ENCODE data around the gene TUT7. TPM values are rescaled to one million over a fixed set of nuclear protein-coding genes. Genes with fewer than 3 reads are reported as not detected.

The TUT7 gene
- polyA plus RNA-seq, 6 donors from 2014 or later, result 16.0 to 33.0 (median 20.4) TPM

DNA sequence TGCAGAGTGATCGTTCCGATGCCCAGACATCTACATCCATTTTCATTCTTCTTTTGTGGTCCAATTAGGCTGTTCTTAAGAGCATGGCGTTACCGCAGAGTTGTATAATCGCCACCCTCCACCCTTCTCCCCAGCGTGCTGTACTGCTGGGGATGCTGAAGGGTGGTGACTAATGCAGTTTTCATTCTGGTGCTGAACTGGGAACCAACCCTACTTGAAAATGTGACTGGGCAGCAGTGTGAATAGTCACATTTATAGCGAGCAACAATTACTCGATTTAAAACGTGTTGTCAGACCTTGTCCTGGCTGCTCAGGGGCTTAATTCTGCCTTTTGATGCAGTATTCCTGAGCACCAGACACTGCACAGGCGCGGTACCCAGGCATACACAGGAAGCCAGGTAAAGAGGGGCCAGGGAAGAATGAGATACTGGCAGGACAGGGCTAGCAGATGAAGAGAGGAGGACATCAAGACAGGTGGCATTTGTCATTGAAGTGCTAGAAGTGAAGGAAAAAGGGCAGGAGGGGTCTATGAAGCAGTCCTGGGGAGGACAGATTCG is 71.2 kb downstream of the TUT7 start:
- peak overlapping the region; percentile 95 to 98 (median 97) for H3K27ac Mint-ChIP-seq
- ATAC-seq (ENCODE audit: low read depth in 2 of 2) (no peak), DNase-seq (no peak)
- H3K4me3 Mint-ChIP-seq, result peak overlapping the region; percentile 89 to 96 (median 94)
- H3K4me1 Mint-ChIP-seq, result peaks cover 22 to 33% (median 32%) of the 10 kb centered on the region in 3 donors
- no peaks in the 10 kb centered on the region for H3K27me3 Mint-ChIP-seq
- H3K9me3 Mint-ChIP-seq, result no peaks in the 10 kb centered on the region
- no peaks in the 10 kb centered on the region for H3K36me3 Mint-ChIP-seq

- peak within 1 kb of the TSS; percentile 95 to 98 (median 97) for H3K27ac Mint-ChIP-seq
- H3K36me3 Mint-ChIP-seq, result no peaks in the 10 kb centered on the region
- H3K4me1 Mint-ChIP-seq, result peaks cover 22 to 33% (median 32%) of the 10 kb centered on the region in 3 donors
- no peaks in the 10 kb centered on the region for H3K27me3 Mint-ChIP-seq
- peak within 1 kb of the TSS; percentile 89 to 96 (median 94) for H3K4me3 Mint-ChIP-seq
- ATAC-seq (ENCODE audit: low read depth in 2 of 2) (peak; percentile 80 to 81), DNase-seq (peak; percentile 99)
- no peaks in the 10 kb centered on the region for H3K9me3 Mint-ChIP-seq
Observed at GRCh38 chr9:86282077-86282978, 71.9 kb downstream of the TUT7 start, which contains the start of gene ISCA1. ISCA1 (minus strand) TSS chr9:86282538; CDS start chr9:86282458, 80 bp downstream.

GRCh38 chr9:86281593-86282076 is 72.6 kb downstream of the TUT7 start:
- Mint-ChIP-seq H3K36me3 (no peaks in the 10 kb centered on the region), H3K9me3 (no peaks in the 10 kb centered on the region), H3K27me3 (no peaks in the 10 kb centered on the region), H3K27ac (peak overlapping the region; percentile 26 to 98 (median 96)), H3K4me3 (peak overlapping the region; percentile 89 to 96 (median 94)), H3K4me1 (peaks cover 22 to 37% (median 32%) of the 10 kb centered on the region in 3 donors)
- ATAC-seq (ENCODE audit: low read depth in 2 of 2) (no peak), DNase-seq (no peak)

- no peaks in the 10 kb centered on the region for H3K27me3 Mint-ChIP-seq
- DNase-seq (no peak), ATAC-seq (ENCODE audit: low read depth in 2 of 2) (no peak)
- no peaks in the 10 kb centered on the region for H3K36me3 Mint-ChIP-seq
- H3K4me1 Mint-ChIP-seq, result peaks cover 22 to 37% (median 32%) of the 10 kb centered on the region in 3 donors
- peak overlapping the region in 6 of 8 donors; percentile 23 to 96 (median 86) for H3K4me3 Mint-ChIP-seq
- no peaks in the 10 kb centered on the region for H3K9me3 Mint-ChIP-seq
- H3K27ac Mint-ChIP-seq, result peak overlapping the region in 3 of 6 donors; percentile 67 to 95 (median 70)
Observed at GRCh38 chr9:86280580-86280979, 73.6 kb downstream of the TUT7 start.

- Mint-ChIP-seq H3K4me3 (peak overlapping the region in 6 of 8 donors; percentile 34 to 96 (median 76)), H3K9me3 (no peaks in the 10 kb centered on the region), H3K36me3 (no peaks in the 10 kb centered on the region), H3K4me1 (peaks cover 22 to 38% (median 32%) of the 10 kb centered on the region in 3 donors), H3K27me3 (no peaks in the 10 kb centered on the region), H3K27ac (peak overlapping the region in 5 of 6 donors; percentile 27 to 89 (median 44))
- ATAC-seq (ENCODE audit: low read depth in 2 of 2), result no peak
- no peak for DNase-seq
Observed at GRCh38 chr9:86279839-86280238, 74.4 kb downstream of the TUT7 start.

- no peak overlapping the region for H3K4me3 Mint-ChIP-seq
- no peak for ATAC-seq (ENCODE audit: low read depth in 2 of 2)
- peak overlapping the region in 2 of 6 donors; percentile 7 to 18 for H3K27ac Mint-ChIP-seq
- DNase-seq, result no peak
- peaks cover 14 to 16% of the 10 kb centered on the region in 2 donors for H3K36me3 Mint-ChIP-seq
- peaks cover 20 to 24% (median 20%) of the 10 kb centered on the region in 3 donors for H3K4me1 Mint-ChIP-seq
- no peaks in the 10 kb centered on the region for H3K9me3 Mint-ChIP-seq
- no peaks in the 10 kb centered on the region for H3K27me3 Mint-ChIP-seq
Observed at GRCh38 chr9:86277072-86277471, 77.1 kb downstream of the TUT7 start.

- H3K36me3 Mint-ChIP-seq, result peaks cover 19 to 25% of the 10 kb centered on the region in 2 donors
- no peaks in the 10 kb centered on the region for H3K9me3 Mint-ChIP-seq
- ATAC-seq (ENCODE audit: low read depth in 2 of 2) (no peak), DNase-seq (no peak)
- H3K4me1 Mint-ChIP-seq, result peaks cover 13 to 17% (median 13%) of the 10 kb centered on the region in 3 donors
- no peak overlapping the region for H3K4me3 Mint-ChIP-seq
- H3K27ac Mint-ChIP-seq, result no peak overlapping the region
- no peaks in the 10 kb centered on the region for H3K27me3 Mint-ChIP-seq
Observed at GRCh38 chr9:86275962-86276361, 78.2 kb downstream of the TUT7 start.

- ATAC-seq (ENCODE audit: low read depth in 2 of 2), result no peak
- peaks cover 6 to 11% (median 8%) of the 10 kb centered on the region in 3 donors for H3K4me1 Mint-ChIP-seq
- no peaks in the 10 kb centered on the region for H3K27me3 Mint-ChIP-seq
- H3K27ac Mint-ChIP-seq, result peak overlapping the region in 1 of 6 donors; percentile 24
- peaks cover 19 to 25% of the 10 kb centered on the region in 2 donors for H3K36me3 Mint-ChIP-seq
- DNase-seq, result no peak
- H3K4me3 Mint-ChIP-seq, result no peak overlapping the region
- no peaks in the 10 kb centered on the region for H3K9me3 Mint-ChIP-seq
Observed at GRCh38 chr9:86274821-86275643, 79.2 kb downstream of the TUT7 start.

DNA sequence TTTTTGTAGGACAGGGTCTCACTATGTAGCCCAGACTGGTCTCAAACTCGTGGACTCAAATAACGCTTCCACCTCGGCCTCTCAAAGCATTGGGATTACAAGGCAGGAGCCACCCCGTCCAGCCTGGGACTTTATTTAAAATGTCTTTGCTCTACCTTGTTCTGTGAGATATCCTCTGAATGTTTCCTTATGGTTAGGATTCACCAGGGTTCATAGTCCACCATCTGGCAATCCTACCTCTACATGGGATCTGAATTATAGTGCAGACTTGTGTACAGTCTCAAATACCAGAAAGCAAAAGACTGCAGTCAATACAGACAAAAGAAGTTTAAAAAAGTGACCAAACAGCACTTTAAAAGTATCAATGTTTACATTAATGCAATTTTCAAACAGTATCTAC is 82.0 kb downstream of the TUT7 start:
- no peak for DNase-seq
- Mint-ChIP-seq H3K4me1 (peaks cover 0 to 7% (median 5%) of the 10 kb centered on the region in 3 donors), H3K27ac (no peak overlapping the region), H3K36me3 (peaks cover 19 to 25% of the 10 kb centered on the region in 2 donors), H3K9me3 (peaks cover 0 to 1% (median 0%) of the 10 kb centered on the region in 7 donors), H3K27me3 (no peaks in the 10 kb centered on the region), H3K4me3 (no peak overlapping the region)
- no peak for ATAC-seq (ENCODE audit: low read depth in 2 of 2)

GRCh38 chr9:86263876-86264275 is 90.3 kb downstream of the TUT7 start:
- Mint-ChIP-seq H3K27ac (peak overlapping the region in 3 of 6 donors; percentile 50 to 88 (median 57)), H3K4me1 (peaks cover 0 to 2% (median 0%) of the 10 kb centered on the region in 3 donors), H3K36me3 (peaks cover 16 to 31% of the 10 kb centered on the region in 2 donors), H3K4me3 (peak overlapping the region in 1 of 8 donors; percentile 56), H3K27me3 (no peaks in the 10 kb centered on the region), H3K9me3 (no peaks in the 10 kb centered on the region)
- no peak for ATAC-seq (ENCODE audit: low read depth in 2 of 2)
- DNase-seq, result no peak

DNA sequence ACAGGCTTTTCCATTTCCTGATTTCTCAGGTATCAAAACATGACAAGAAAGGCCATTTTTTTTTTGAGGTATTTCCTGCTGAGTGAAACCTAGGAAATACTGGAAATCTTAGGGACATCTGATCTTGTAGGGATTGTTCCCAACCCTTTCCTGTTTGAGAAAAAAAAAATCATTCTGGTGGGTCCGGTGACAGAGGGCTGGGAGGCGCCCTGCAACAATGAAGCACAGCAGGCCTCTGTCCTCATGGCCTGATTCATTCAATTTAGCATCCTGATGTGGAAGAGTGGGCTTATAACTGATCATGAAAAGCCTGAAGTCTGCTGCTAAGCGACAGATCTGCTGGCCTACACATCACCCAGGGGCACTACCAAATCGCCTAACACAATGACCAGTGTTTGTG is 91.7 kb downstream of the TUT7 start:
- no peaks in the 10 kb centered on the region for H3K27me3 Mint-ChIP-seq
- no peak overlapping the region for H3K4me3 Mint-ChIP-seq
- ATAC-seq (ENCODE audit: low read depth in 2 of 2) (no peak), DNase-seq (no peak)
- H3K36me3 Mint-ChIP-seq, result peaks cover 16 to 31% of the 10 kb centered on the region in 2 donors
- H3K27ac Mint-ChIP-seq, result no peak overlapping the region
- no peaks in the 10 kb centered on the region for H3K9me3 Mint-ChIP-seq
- H3K4me1 Mint-ChIP-seq, result no peaks in the 10 kb centered on the region

- peaks cover 0 to 3% (median 0%) of the 10 kb centered on the region in 7 donors for H3K9me3 Mint-ChIP-seq
- ATAC-seq (ENCODE audit: low read depth in 2 of 2), result no peak
- peaks cover 16 to 21% of the 10 kb centered on the region in 2 donors for H3K36me3 Mint-ChIP-seq
- no peak within 1 kb of the TSS for H3K4me3 Mint-ChIP-seq
- no peak for DNase-seq
- no peaks in the 10 kb centered on the region for H3K4me1 Mint-ChIP-seq
- peak within 1 kb of the TSS in 2 of 6 donors; percentile 16 to 64 for H3K27ac Mint-ChIP-seq
- H3K27me3 Mint-ChIP-seq, result no peaks in the 10 kb centered on the region
Observed at GRCh38 chr9:86259557-86259956, 94.7 kb downstream of the TUT7 start, which contains the start of gene C9orf153. C9orf153 (minus strand) TSS chr9:86259657; CDS start chr9:86229603, 30,054 bp downstream.

GRCh38 chr9:86257391-86257790 is 96.8 kb downstream of the TUT7 start:
- Mint-ChIP-seq H3K36me3 (peaks cover 4 to 7% of the 10 kb centered on the region in 2 donors), H3K27ac (no peak overlapping the region), H3K4me3 (no peak overlapping the region), H3K9me3 (peaks cover 0 to 24% (median 9%) of the 10 kb centered on the region in 7 donors), H3K27me3 (no peaks in the 10 kb centered on the region), H3K4me1 (no peaks in the 10 kb centered on the region)
- no peak for ATAC-seq (ENCODE audit: low read depth in 2 of 2)
- DNase-seq, result no peak

Measured in naive B cell (primary cell).